Left ventricle myocardium inferior (tissue), 1 donor: ENCODE data around the gene CTBP2. TPM values are rescaled to one million over a fixed set of nuclear protein-coding genes. Genes with fewer than 3 reads are reported as not detected.

Experiments used
- DNase-seq: peaks from one replicate; pipeline ENCODE4 v3.0.0-alpha.2; 2020
- H3K27ac ChIP-seq: fragments of 200-600 bp; replicated peaks from 2 replicates; pipeline ENCODE4 v1.8.0; 2021
- H3K27me3 ChIP-seq: fragments of 200-600 bp; 2 replicates; pipeline ENCODE4 v1.8.0; 2021; ENCODE audit warnings: low read depth
- H3K36me3 ChIP-seq: fragments of 200-600 bp; 2 replicates; pipeline ENCODE4 v1.8.0; 2021
- H3K4me1 ChIP-seq: fragments of 200-600 bp; 2 replicates; pipeline ENCODE4 v1.8.0; 2021
- H3K4me3 ChIP-seq: fragments of 200-600 bp; 2 replicates; pipeline ENCODE4 v1.8.0; 2021; ENCODE audit warnings: mild to moderate bottlenecking, moderate library complexity
- H3K9me3 ChIP-seq: fragments of 200-600 bp; replicated peaks from 2 replicates; pipeline ENCODE4 v1.8.0; 2021
- intact Hi-C: fragments of 100-400 bp; cut with micrococcal nuclease; formaldehyde crosslinking; loops from one replicate; pipeline ENCODE4 v1.11.0; 2022
- total RNA-seq: library from RNA; stranded (reverse); fragmentation: NEBNext Ultra II Directional; extraction: Animal tissue kit (Norgen Biotek cat#: 25700); gene quantifications from one replicate; pipeline ENCODE4 v1.2.1, GENCODE V29; 2021
- TF ChIP-seq, protein P1 (sequence below): fragments of 200-600 bp; IDR thresholded peaks from 2 replicates; pipeline ENCODE4 v1.8.0; 2021; ENCODE audit warnings: antibody characterized with exemption, mild to moderate bottlenecking, borderline replicate concordance
- donor health status: DM: no; HTN: yes; CAD: no; lungs with severe emphysema.

Gene CTBP2
- total RNA-seq, 1 donor from 2014 or later: 29.1 TPM

DNA sequence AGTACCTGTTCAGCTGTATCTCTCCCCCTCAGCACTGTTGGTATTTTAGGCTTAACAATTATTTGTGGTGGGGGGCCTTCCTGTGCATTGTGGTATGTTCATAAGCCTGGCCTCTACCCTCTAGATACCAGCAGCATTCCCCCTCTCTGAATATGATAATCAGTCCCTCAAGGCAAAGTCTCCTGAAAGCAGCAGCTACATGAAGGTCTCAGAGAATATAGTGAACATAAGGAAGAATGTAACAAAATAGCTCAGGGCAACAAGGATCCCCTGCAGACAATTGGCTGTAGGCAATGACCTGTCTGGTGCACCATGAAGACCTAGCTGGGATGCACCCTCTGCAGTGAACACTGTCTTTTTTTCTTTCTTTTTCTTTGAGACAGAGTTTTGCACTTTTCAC, 86.4 kb downstream of the CTBP2 start:
- peaks cover 36% of the 10 kb centered on the region for H3K4me1 ChIP-seq
- TF ChIP-seq, protein P1, sequence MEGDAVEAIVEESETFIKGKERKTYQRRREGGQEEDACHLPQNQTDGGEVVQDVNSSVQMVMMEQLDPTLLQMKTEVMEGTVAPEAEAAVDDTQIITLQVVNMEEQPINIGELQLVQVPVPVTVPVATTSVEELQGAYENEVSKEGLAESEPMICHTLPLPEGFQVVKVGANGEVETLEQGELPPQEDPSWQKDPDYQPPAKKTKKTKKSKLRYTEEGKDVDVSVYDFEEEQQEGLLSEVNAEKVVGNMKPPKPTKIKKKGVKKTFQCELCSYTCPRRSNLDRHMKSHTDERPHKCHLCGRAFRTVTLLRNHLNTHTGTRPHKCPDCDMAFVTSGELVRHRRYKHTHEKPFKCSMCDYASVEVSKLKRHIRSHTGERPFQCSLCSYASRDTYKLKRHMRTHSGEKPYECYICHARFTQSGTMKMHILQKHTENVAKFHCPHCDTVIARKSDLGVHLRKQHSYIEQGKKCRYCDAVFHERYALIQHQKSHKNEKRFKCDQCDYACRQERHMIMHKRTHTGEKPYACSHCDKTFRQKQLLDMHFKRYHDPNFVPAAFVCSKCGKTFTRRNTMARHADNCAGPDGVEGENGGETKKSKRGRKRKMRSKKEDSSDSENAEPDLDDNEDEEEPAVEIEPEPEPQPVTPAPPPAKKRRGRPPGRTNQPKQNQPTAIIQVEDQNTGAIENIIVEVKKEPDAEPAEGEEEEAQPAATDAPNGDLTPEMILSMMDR: no peak
- intact Hi-C loops: no loop called here
- H3K27ac ChIP-seq: no peak overlapping the region
- no peaks in the 10 kb centered on the region for H3K27me3 ChIP-seq
- no peak for DNase-seq
- no peaks in the 10 kb centered on the region for H3K9me3 ChIP-seq
- no peak overlapping the region for H3K4me3 ChIP-seq
- peaks cover 12% of the 10 kb centered on the region for H3K36me3 ChIP-seq

DNA sequence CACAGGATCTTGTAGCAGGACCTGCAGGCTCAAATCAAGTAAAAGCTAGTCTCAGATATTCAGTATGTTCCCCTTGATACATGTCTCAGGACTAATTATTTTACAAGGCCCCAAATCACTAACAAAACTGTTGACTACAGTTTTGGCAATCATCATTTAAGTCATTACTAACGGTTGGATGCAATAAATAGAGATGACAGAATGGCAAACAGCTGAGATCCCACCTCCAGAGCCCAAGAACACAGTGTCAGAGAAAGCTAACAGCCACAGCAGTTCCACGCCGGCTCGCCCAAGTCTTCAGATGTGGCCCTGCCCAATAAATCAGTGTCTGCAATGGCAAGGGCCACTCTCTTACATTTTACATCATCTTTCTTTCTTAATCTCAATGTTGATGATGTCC, 87.6 kb downstream of the CTBP2 start:
- TF ChIP-seq, protein P1: no peak
- Histone ChIP-seq H3K4me3 (no peak overlapping the region), H3K27ac (no peak overlapping the region), H3K4me1 (peaks cover 38% of the 10 kb centered on the region), H3K36me3 (peaks cover 12% of the 10 kb centered on the region), H3K9me3 (no peaks in the 10 kb centered on the region), H3K27me3 (no peaks in the 10 kb centered on the region)
- DNase-seq: peak; percentile 3
- intact Hi-C loops: no loop called here

DNA sequence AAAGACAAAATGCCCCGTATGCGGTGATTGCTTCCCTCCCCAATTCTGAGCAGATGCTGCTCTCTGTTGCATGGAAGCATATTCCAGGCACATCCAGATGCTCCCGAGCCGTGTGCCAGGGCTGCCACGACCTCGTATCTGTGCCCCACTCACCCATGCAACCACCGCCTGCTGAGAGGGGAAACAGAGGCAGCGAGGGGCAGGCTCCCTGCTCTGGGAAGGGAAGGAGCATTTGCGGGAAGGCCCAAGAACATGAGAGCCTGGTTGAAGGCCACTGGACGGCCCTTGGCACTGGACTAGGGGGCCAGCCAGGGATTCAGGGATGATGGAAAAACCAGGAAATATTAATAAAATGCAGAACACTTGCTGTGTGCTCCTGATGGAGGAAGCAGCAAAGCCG, 89.4 kb downstream of the CTBP2 start:
- peak; percentile 3 for DNase-seq
- TF ChIP-seq, protein P1: no peak
- no peaks in the 10 kb centered on the region for H3K27me3 ChIP-seq
- peaks cover 12% of the 10 kb centered on the region for H3K36me3 ChIP-seq
- intact Hi-C loops: no loop called here
- H3K9me3 ChIP-seq: no peaks in the 10 kb centered on the region
- no peak overlapping the region for H3K27ac ChIP-seq
- H3K4me3 ChIP-seq: no peak overlapping the region
- peaks cover 38% of the 10 kb centered on the region for H3K4me1 ChIP-seq

DNA sequence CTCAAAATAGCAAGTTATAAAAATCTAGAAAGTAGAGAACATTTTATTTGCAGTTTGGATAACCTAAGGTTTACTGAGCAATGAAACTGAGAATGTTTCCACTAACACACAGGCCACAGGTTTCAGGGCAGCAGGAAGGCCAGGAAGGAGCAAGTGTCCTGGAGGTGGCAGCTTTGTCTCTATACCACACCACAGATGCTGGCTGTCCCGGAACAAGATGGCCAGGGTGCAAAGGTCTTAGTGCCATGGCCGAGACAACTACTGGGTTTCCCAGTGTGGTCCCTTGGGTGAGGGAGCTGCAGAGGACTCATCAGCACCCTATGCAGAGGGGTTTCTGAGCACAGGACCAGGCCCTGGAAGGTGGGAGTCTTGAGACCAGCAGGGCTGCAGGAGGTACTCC, 92.0 kb downstream of the CTBP2 start:
- intact Hi-C loops: no loop called here
- no peak overlapping the region for H3K27ac ChIP-seq
- peak; percentile 4 for DNase-seq
- no peak overlapping the region for H3K4me3 ChIP-seq
- peaks cover 60% of the 10 kb centered on the region for H3K4me1 ChIP-seq
- no peaks in the 10 kb centered on the region for H3K27me3 ChIP-seq
- TF ChIP-seq, protein P1: no peak
- H3K9me3 ChIP-seq: no peaks in the 10 kb centered on the region
- peaks cover 5% of the 10 kb centered on the region for H3K36me3 ChIP-seq

DNA sequence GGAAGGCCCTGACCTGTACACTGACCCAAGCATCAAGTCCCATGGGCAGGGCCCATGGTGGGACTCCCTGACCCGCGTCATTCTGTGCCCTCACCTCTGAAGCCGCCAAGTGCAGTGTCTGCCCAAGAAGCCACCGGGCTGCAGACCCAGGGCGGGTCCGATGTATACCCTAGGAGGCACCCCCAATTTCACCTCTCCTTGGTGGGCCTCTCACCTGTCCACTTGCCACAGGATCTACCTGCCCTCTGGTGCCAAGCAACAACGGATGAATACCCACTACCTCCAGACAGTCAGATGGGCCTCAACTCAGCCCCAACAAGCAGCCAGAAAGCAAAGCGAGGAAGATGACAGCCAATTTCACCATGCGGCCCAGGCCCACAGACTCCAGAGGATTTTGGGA, 92.6 kb downstream of the CTBP2 start:
- TF ChIP-seq, protein P1: no peak
- Histone ChIP-seq H3K27me3 (no peaks in the 10 kb centered on the region), H3K4me3 (no peak overlapping the region), H3K36me3 (peaks cover 5% of the 10 kb centered on the region), H3K27ac (no peak overlapping the region), H3K9me3 (no peaks in the 10 kb centered on the region), H3K4me1 (peaks cover 66% of the 10 kb centered on the region)
- DNase-seq: peak; percentile 13
- intact Hi-C loops: no loop called here
